ENCODE measurements around the gene GSTK1. TPM values are rescaled to one million over a fixed set of nuclear protein-coding genes. Genes with fewer than 3 reads are reported as not detected.

Gene GSTK1
- total and polyA plus RNA-seq, 4 donors = 98.9 to 253 (median 187) TPM

GRCh38 chr7:143242306-143242705, 20.9 kb upstream of the GSTK1 start:
- DNase-seq (ENCODE audit: low spot score) = no peak
- Histone ChIP-seq H3K27me3 (ENCODE audit: control insufficient read depth in 4 of 4, insufficient read depth in 4 of 4, low read length in 3 of 4) (no peaks in the 10 kb centered on the region), H3K4me1 (ENCODE audit: control insufficient read depth in 4 of 4, insufficient read depth in 4 of 4, low read length in 3 of 4) (peaks cover 5 to 19% (median 11%) of the 10 kb centered on the region in 4 donors), H3K9me3 (ENCODE audit: control insufficient read depth in 4 of 4, low read length in 3 of 4) (peaks cover 0 to 2% (median 0%) of the 10 kb centered on the region in 4 donors), H3K36me3 (ENCODE audit: control insufficient read depth in 4 of 4, insufficient read depth in 3 of 4, low read depth in 1 of 4, low read length in 3 of 4) (no peaks in the 10 kb centered on the region), H3K4me3 (ENCODE audit: low read depth in 1 of 3, low read length in 3 of 3) (no peak overlapping the region), H3K27ac (ENCODE audit: low read depth in 1 of 2, low read length in 2 of 2) (no peak overlapping the region), H3K9ac (ENCODE audit: low read depth in 1 of 2, low read length in 2 of 2) (no peak overlapping the region)
- TF ChIP-seq SP1 (IDR thresholded peaks at IDR 0.05) = no peak
- no peak for TF ChIP-seq RAD21 (IDR thresholded peaks at IDR 0.05)
- 92% methylated on average over 11 of the region's 11 CpGs for WGBS

- H3K27ac ChIP-seq (ENCODE audit: low read depth in 1 of 2, low read length in 2 of 2) = no peak overlapping the region
- no peak for DNase-seq (ENCODE audit: low spot score)
- 80% methylated on average over 7 of the region's 7 CpGs for WGBS
Measured at GRCh38 chr7:143243111-143243510, 20.1 kb upstream of the GSTK1 start.

More at GRCh38 chr7:143243111-143243510, 20.1 kb upstream of the GSTK1 start:
- no peak for TF ChIP-seq SP1 (IDR thresholded peaks at IDR 0.05)
- no peak for TF ChIP-seq TAF1 (conservative IDR thresholded peaks at IDR 0.05)
- TF ChIP-seq FOXA2 (IDR thresholded peaks at IDR 0.05) = no peak
- no peak for TF ChIP-seq ATF3 (IDR thresholded peaks at IDR 0.05)
- TF ChIP-seq HNF4A (conservative IDR thresholded peaks at IDR 0.05) = no peak
- TF ChIP-seq ZBTB33 (IDR thresholded peaks at IDR 0.05) = no peak
- TF ChIP-seq RXRA (IDR thresholded peaks at IDR 0.05) = no peak
- no peak for TF ChIP-seq YY1 (IDR thresholded peaks at IDR 0.05)
- TF ChIP-seq NR2F2 (IDR thresholded peaks at IDR 0.05) = no peak
- TF ChIP-seq GABPA (IDR thresholded peaks at IDR 0.05 in 1 of 2, conservative IDR thresholded peaks at IDR 0.05 in 1 of 2) = no peak
- TF ChIP-seq REST (IDR thresholded peaks at IDR 0.05) = no peak
- no peak overlapping the region for H3K9ac ChIP-seq (ENCODE audit: low read depth in 1 of 2, low read length in 2 of 2)
- H3K4me3 ChIP-seq (ENCODE audit: low read depth in 1 of 3, low read length in 3 of 3) = no peak overlapping the region
- peaks cover 5 to 24% (median 15%) of the 10 kb centered on the region in 4 donors for H3K4me1 ChIP-seq (ENCODE audit: control insufficient read depth in 4 of 4, insufficient read depth in 4 of 4, low read length in 3 of 4)
- H3K36me3 ChIP-seq (ENCODE audit: control insufficient read depth in 4 of 4, insufficient read depth in 3 of 4, low read depth in 1 of 4, low read length in 3 of 4) = no peaks in the 10 kb centered on the region
- no peaks in the 10 kb centered on the region for H3K27me3 ChIP-seq (ENCODE audit: control insufficient read depth in 4 of 4, insufficient read depth in 4 of 4, low read length in 3 of 4)
- no peaks in the 10 kb centered on the region for H3K9me3 ChIP-seq (ENCODE audit: control insufficient read depth in 4 of 4, low read length in 3 of 4)
